IPS-NIHi7 (cell line): ENCODE data around the gene BCL7A.
"Not testable (repeated sequence)": the region's sequence is repeated elsewhere in the genome, so short reads cannot be mapped to it uniquely, and the experiment has no call there.

Experiments
- DNase-seq: peaks from one replicate; pipeline ENCODE4 v3.0.0; 2012; ENCODE audit warnings: mixed read lengths; ENCODE audit errors: extremely low spot score

Gene BCL7A

GRCh38 chr12:122056406-122056805 lies 34.7 kb downstream of the BCL7A start:
- DNase-seq = not testable (repeated sequence)

- DNase-seq = no peak
Measured at GRCh38 chr12:122057007-122057735, 35.5 kb downstream of the BCL7A start.

- DNase-seq = no peak
Measured at GRCh38 chr12:122057769-122058168, 36.1 kb downstream of the BCL7A start.

GRCh38 chr12:122058549-122059149 lies 37.0 kb downstream of the BCL7A start:
- no peak for DNase-seq

- DNase-seq = no peak
Measured at GRCh38 chr12:122059203-122059960, 37.7 kb downstream of the BCL7A start.

GRCh38 chr12:122060081-122060501 lies 38.4 kb downstream of the BCL7A start:
- no peak for DNase-seq

GRCh38 chr12:122061253-122061652 lies 39.6 kb downstream of the BCL7A start:
- DNase-seq = no peak

GRCh38 chr12:122062832-122063693 lies 41.4 kb downstream of the BCL7A start:
- peak; percentile 59 for DNase-seq

GRCh38 chr12:122063694-122064024 lies 42.0 kb downstream of the BCL7A start:
- DNase-seq = no peak

- DNase-seq = peak; percentile 97
Measured at GRCh38 chr12:122064025-122064777, 42.5 kb downstream of the BCL7A start.

GRCh38 chr12:122064780-122065588 lies 43.3 kb downstream of the BCL7A start:
- peak; percentile 62 for DNase-seq

- no peak for DNase-seq
Measured at GRCh38 chr12:122067548-122067947, 45.9 kb downstream of the BCL7A start.

- DNase-seq = no peak
Measured at GRCh38 chr12:122067966-122068365, 46.3 kb downstream of the BCL7A start.

GRCh38 chr12:122072031-122072970 lies 50.6 kb downstream of the BCL7A start:
- DNase-seq = no peak

- no peak for DNase-seq
Measured at GRCh38 chr12:122073815-122074214, 52.1 kb downstream of the BCL7A start.

GRCh38 chr12:122076743-122077495 lies 55.2 kb downstream of the BCL7A start:
- no peak for DNase-seq

GRCh38 chr12:122078141-122079032 lies 56.7 kb downstream of the BCL7A start, which contains the start of gene MLXIP:
MLXIP (plus strand) TSS chr12:122078756; CDS start chr12:122078854, 98 bp downstream.
- DNase-seq = peak; percentile 94
